HFFc6 (cell line): ENCODE results near the gene LONRF3. TPM values are rescaled to one million over a fixed set of nuclear protein-coding genes. Genes with fewer than 3 reads are reported as not detected.
"Not testable (repeated sequence)": the region's sequence is repeated elsewhere in the genome, so short reads cannot be mapped to it uniquely, and the experiment has no call there.

Experiments
- DNase-seq: peaks from one replicate; pipeline ENCODE4 v3.0.0-alpha.2; 2018
- H3K27ac Mint-ChIP-seq: 2 replicates; pipeline ENCODE4 v1.8.0; 2020; ENCODE audit warnings: mild to moderate bottlenecking, mixed read lengths
- H3K27me3 Mint-ChIP-seq: 2 replicates; pipeline ENCODE4 v1.8.0; 2021; ENCODE audit warnings: mild to moderate bottlenecking, moderate library complexity, mixed read lengths; ENCODE audit not compliant: insufficient read depth
- H3K36me3 Mint-ChIP-seq: 2 replicates; pipeline ENCODE4 v1.8.0; 2021; ENCODE audit warnings: low read depth, mixed read lengths
- H3K4me1 Mint-ChIP-seq: 2 replicates; pipeline ENCODE4 v1.8.0; 2020; ENCODE audit warnings: low read depth, mixed read lengths
- H3K4me3 Mint-ChIP-seq: 2 replicates; pipeline ENCODE4 v1.8.0; 2020; ENCODE audit warnings: mild to moderate bottlenecking, moderate library complexity, mixed read lengths
- H3K9me3 Mint-ChIP-seq: 2 replicates; pipeline ENCODE4 v1.8.0; 2020; ENCODE audit warnings: mild to moderate bottlenecking, mixed read lengths
- total RNA-seq, 6 experiments: library from RNA; stranded (reverse); fragmentation: NEBNext Ultra II Directional; extraction: Animal tissue kit (Norgen Biotek cat#: 25700); gene quantifications; 2 replicates in 1 of 6; 3 replicates in 5 of 6; pipeline ENCODE4 v1.2.3, GENCODE V29; 2021
- TF ChIP-seq, protein P1 (sequence below): fragments of 200-600 bp; sonication (generic); IDR thresholded peaks from 2 replicates; pipeline ENCODE4 v1.5.0; 2021; ENCODE audit warnings: antibody characterized with exemption, mild to moderate bottlenecking

The LONRF3 gene
- total RNA-seq, 6 experiments from 2014 or later = not detected

DNA sequence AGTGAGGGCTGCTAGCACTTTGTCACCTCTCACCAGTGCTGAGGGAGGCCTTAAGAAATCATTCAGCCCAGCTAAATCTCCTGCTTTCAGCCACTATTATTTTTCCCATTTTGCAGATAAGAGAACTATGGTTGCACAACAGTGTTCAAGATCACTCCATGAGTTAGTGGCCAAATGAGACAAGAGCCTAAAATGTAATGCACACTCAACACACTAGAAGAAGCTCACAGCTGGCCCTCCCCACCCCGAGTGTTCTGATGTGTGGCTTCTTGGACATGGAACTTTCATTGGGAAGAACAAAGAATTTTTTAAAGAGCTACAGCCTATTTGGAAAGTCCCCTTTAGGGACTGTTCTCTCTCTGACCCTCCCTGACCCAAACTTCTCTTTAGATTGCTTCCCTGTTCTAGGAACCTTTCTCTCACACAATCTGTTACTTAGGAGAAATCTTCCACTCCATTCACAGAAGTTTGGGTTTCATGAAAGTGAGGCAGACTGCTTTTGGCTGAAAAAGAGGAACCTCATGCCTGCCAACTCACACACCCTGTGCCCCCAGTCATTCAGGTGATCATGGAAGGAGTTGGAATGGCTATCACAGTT is 54.4 kb downstream of the LONRF3 start:
- no peak overlapping the region for H3K27ac Mint-ChIP-seq
- DNase-seq = no peak
- TF ChIP-seq, protein P1, sequence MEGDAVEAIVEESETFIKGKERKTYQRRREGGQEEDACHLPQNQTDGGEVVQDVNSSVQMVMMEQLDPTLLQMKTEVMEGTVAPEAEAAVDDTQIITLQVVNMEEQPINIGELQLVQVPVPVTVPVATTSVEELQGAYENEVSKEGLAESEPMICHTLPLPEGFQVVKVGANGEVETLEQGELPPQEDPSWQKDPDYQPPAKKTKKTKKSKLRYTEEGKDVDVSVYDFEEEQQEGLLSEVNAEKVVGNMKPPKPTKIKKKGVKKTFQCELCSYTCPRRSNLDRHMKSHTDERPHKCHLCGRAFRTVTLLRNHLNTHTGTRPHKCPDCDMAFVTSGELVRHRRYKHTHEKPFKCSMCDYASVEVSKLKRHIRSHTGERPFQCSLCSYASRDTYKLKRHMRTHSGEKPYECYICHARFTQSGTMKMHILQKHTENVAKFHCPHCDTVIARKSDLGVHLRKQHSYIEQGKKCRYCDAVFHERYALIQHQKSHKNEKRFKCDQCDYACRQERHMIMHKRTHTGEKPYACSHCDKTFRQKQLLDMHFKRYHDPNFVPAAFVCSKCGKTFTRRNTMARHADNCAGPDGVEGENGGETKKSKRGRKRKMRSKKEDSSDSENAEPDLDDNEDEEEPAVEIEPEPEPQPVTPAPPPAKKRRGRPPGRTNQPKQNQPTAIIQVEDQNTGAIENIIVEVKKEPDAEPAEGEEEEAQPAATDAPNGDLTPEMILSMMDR = no peak
- no peak overlapping the region for H3K4me3 Mint-ChIP-seq
- no peaks in the 10 kb centered on the region for H3K4me1 Mint-ChIP-seq
- H3K36me3 Mint-ChIP-seq = no peaks in the 10 kb centered on the region
- H3K9me3 Mint-ChIP-seq = peaks cover 5% of the 10 kb centered on the region; the same call in 1 of the 2 replicates
- peaks cover 6% of the 10 kb centered on the region for H3K27me3 Mint-ChIP-seq

DNA sequence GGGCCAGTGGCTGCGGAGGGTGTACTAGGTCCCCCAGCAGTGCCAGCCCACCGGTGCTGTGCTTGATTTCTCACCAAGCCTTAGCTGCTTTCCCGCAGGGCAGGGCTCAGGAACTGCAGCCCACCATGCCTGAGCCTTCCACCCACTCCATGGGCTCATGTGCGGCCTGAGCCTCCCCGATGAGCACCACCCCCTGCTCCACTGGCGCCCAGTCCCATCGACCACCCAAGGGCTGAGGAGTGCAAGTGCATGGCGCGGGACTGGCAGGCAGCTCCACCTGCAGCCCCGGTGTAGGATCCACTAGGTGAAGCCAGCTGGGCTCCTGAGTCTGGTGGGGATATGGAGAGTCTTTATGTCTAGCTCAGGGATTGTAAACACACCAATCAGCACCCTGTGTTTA is 55.2 kb downstream of the LONRF3 start:
- not testable (repeated sequence) for H3K4me1 Mint-ChIP-seq, H3K36me3 Mint-ChIP-seq, H3K4me3 Mint-ChIP-seq, DNase-seq, H3K27me3 Mint-ChIP-seq, H3K27ac Mint-ChIP-seq
- H3K9me3 Mint-ChIP-seq = peaks cover 11% of the 10 kb centered on the region; the same call in 1 of the 2 replicates

DNA sequence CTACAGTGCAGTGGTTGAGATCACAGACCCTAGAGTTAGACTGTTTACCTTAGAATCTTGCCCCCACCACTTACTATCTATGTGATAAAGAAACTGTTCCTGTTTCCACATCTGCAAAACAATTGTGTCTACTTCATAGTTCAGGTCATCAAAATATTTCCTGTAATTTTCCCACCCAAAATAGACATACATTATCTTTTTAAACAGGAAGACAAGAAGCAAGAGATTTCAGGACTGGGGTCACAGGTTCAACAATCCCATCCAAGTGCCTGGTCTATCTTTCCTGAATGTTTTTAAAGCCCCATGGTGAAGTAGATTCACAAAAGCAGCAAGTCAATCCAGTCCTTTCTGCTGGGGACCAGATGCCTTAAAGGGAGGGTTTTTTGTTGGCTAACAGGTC is 56.6 kb downstream of the LONRF3 start:
- Mint-ChIP-seq H3K4me1 (no peaks in the 10 kb centered on the region; the same call in 1 of the 2 replicates), H3K4me3 (no peak overlapping the region), H3K27ac (no peak overlapping the region), H3K9me3 (peaks cover 11% of the 10 kb centered on the region; the same call in 1 of the 2 replicates), H3K36me3 (no peaks in the 10 kb centered on the region), H3K27me3 (peaks cover 7% of the 10 kb centered on the region; the same call in 1 of the 2 replicates)
- TF ChIP-seq, protein P1 = no peak
- DNase-seq = no peak

DNA sequence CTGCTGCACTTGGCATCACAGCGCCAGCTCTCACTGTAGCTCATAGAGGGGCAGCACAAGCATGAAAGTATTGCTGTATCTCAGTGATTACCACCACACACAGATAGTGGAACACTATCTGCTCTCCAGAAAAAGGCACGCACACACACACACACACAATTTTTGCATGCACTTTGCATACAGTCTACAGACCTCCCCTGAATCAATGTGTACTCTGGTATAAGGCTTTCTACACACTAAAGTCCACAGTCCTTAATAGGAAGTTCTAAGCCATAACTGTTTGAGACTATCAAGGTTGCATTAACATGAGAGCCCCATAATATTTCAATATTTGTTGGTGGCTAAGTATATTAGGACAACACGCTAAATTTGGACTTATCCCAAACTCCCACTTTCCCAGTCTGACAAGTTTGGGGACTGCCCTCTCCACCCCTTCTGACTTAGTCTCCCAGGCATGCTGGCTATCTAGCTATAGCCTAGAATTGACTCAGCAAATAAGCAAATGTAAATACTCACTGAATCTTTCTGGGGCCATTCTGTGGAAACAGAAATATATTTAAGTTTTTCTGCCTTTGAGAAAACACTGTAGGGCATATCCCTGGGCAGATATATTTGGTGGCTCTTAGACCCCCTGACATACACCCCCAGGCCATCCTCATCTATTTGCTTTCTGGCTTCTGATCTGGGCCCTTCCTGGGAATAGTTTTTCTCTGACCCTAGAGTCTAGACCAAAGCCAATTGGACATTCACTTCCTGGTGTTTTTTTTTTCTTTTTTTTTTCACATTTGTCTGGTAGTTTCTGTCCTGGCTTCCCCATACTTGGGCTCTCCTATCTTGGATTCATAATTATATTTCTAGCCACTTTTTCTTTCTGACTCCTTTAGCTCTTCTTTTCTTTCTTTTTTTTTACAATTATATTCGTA is 62.0 kb downstream of the LONRF3 start:
- H3K27me3 Mint-ChIP-seq = peaks cover 1% of the 10 kb centered on the region; the same call in 1 of the 2 replicates
- H3K4me1 Mint-ChIP-seq = peaks cover 20% of the 10 kb centered on the region
- 0 out of 2 replicates have a peak overlapping the region, but pooled peaks have one; percentile 40 for H3K27ac Mint-ChIP-seq
- peaks cover 11% of the 10 kb centered on the region; the same call in 1 of the 2 replicates for H3K9me3 Mint-ChIP-seq
- DNase-seq = no peak
- no peak overlapping the region for H3K4me3 Mint-ChIP-seq
- TF ChIP-seq, protein P1 = no peak
- no peaks in the 10 kb centered on the region for H3K36me3 Mint-ChIP-seq

DNA sequence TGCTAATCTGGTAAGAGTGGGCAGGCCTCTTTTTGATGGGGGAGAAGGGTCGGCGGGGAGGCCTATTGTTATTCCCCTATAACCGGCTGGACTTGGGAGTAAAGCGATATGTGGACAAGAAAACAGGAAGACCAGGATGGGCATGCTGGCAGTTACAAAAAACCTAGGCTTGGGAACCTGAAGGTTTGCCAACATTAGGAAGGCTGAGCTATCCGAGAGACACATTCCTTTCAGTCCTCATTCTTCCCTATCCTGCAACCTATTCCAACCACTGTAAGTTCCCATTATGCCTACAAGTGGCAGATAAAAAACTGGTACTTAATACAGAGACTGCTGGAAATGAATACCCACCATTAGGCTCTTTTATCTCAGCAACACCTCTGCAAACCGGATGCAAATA is 66.0 kb downstream of the LONRF3 start:
- TF ChIP-seq, protein P1 = no peak
- H3K27ac Mint-ChIP-seq = no peak overlapping the region

DNA sequence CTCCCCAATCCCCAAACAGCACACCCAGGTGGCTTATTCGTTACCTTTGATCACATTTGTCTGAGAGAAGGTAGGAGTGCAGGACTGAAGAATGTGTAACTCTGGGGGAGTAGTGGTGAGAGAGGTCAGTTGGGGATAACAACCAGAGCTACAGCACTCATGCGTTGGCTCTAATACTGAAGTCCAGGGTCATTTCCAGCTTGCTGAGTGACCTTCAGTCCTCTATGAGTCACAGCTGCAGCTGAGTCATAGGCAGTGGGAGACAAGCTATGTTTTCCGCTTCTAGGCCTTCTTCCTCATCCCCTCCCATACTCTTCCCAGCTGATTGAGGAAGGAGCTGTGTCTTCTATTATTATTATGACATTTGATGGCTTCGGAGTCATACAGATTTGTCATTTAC is 66.8 kb downstream of the LONRF3 start:
- no peaks in the 10 kb centered on the region for H3K36me3 Mint-ChIP-seq
- TF ChIP-seq, protein P1 = no peak
- H3K27ac Mint-ChIP-seq = peak overlapping the region; percentile 46
- no peaks in the 10 kb centered on the region for H3K27me3 Mint-ChIP-seq
- peaks cover 30% of the 10 kb centered on the region for H3K4me1 Mint-ChIP-seq
- no peaks in the 10 kb centered on the region for H3K9me3 Mint-ChIP-seq
- no peak overlapping the region for H3K4me3 Mint-ChIP-seq
- DNase-seq = peak; percentile 59

More for the DNA sequence above, 66.0 kb downstream of the LONRF3 start:
- H3K36me3 Mint-ChIP-seq = no peaks in the 10 kb centered on the region
- DNase-seq = no peak
- no peak overlapping the region for H3K4me3 Mint-ChIP-seq
- H3K27me3 Mint-ChIP-seq = no peaks in the 10 kb centered on the region
- peaks cover 26% of the 10 kb centered on the region for H3K4me1 Mint-ChIP-seq
- no peaks in the 10 kb centered on the region for H3K9me3 Mint-ChIP-seq
